ENCODE measurements around the gene MINDY4. TPM values are rescaled to one million over a fixed set of nuclear protein-coding genes. Genes with fewer than 3 reads are reported as not detected.

Gene MINDY4
- total RNA-seq, 3 donors from 2014 or later (not counting 1 experiment from before 2014, with no cell fraction given) = 1.1 to 1.7 (median 1.1) TPM

DNA sequence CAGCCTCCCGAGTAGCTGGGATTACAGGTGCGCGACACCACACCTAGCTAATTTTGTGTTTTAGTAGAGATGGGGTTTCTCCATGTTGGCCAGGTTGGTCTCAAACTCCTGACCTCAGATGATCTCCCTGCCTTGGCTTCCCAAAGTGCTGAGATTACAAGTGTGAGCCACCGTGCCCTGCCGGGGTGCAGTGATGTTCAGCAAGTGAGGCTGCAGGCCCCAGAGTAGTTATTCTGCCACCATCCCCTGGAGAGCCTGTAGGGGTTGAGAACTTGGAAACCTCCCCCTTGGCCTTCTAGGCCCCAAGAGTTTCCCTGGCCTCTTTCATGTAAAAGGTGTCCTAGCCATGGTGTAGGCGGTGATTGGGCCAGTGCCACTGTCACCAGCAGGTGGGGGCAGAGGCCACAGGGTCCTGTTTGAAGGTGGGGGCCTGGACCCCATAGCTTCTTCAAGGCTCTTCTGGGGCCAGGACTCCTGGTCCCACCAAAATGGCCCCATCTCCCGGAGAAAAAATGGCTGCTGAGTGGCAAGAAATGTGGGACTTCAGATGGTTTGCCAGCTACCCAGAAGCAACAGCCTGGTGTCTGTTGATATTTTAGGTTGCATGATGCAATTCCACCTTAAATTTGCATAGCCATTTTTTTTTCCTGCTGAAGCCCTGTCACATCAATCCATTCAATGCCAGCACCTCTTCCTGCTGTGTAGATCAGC lies 44.8 kb upstream of the MINDY4 start:
- peak overlapping the region; percentile 84 for H3K4me3 Mint-ChIP-seq

DNA sequence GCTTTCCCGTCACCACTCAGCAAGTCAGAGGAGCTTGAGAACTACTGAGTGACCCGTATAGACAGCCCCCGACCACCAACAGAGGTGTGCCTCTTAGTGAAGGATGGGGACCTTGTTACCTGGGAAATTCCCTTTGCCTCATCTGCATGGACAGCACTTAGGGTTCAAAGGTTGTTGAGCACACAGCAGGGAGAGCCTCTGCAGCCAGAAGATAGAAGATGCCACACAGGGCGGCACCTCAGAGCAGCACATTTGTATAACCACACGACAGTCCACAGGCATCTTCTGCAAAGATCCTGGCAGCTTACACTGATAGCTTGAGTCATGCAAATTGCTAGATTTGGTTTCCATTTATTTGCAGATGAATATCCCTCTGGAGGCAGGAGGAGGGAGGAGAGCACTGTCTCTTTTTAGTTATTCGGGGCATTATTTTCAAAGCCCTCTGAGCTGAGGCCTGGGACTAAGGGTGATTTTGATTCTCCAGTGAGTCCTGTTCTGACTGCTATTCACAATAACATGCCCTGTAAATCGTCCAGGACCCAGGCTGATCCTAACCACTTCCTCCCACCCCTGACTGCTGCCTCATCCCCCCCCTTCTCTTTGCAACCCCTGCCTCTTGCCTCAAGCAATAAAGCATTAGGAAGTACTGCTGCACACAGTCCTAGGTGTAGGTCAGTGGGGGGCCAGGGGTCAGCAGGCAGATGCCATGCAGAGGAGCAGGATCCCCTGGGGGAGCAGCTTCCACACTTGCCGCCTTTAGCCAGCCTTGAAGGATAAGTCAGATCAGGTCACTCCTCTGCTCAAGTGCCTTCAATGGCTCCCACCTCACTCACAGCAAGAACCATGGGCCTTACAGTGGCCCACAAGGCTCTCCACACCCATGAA lies 43.9 kb upstream of the MINDY4 start:
- Mint-ChIP-seq H3K4me3 (peak overlapping the region; percentile 84), H3K27ac (peak overlapping the region; percentile 83 to 88), H3K4me1 (peaks cover 52 to 57% of the 10 kb centered on the region in 2 donors), H3K9me3 (no peaks in the 10 kb centered on the region), H3K36me3 (no peaks in the 10 kb centered on the region), H3K27me3 (ENCODE audit: low read depth in 2 of 2) (no peaks in the 10 kb centered on the region)
- intact Hi-C loops (cut with micrococcal nuclease) = loop anchor here (2.0 kb wide), 1 partner anchor 13 kb away; no protein-coding TSS in a partner anchor
- H3K36me3 ChIP-seq (ENCODE audit: control insufficient read depth, insufficient read depth, low read length) = no peaks in the 10 kb centered on the region
- peak; percentile 33 to 80 for DNase-seq
- peak overlapping the region; percentile 43 for H3K4me3 ChIP-seq (ENCODE audit: low read length)
- no peaks in the 10 kb centered on the region for H3K27me3 ChIP-seq (ENCODE audit: control insufficient read depth, insufficient read depth, low read length)
- H3K9me3 ChIP-seq (ENCODE audit: control insufficient read depth, insufficient read depth, low read length) = no peaks in the 10 kb centered on the region
- TF ChIP-seq, protein P1, sequence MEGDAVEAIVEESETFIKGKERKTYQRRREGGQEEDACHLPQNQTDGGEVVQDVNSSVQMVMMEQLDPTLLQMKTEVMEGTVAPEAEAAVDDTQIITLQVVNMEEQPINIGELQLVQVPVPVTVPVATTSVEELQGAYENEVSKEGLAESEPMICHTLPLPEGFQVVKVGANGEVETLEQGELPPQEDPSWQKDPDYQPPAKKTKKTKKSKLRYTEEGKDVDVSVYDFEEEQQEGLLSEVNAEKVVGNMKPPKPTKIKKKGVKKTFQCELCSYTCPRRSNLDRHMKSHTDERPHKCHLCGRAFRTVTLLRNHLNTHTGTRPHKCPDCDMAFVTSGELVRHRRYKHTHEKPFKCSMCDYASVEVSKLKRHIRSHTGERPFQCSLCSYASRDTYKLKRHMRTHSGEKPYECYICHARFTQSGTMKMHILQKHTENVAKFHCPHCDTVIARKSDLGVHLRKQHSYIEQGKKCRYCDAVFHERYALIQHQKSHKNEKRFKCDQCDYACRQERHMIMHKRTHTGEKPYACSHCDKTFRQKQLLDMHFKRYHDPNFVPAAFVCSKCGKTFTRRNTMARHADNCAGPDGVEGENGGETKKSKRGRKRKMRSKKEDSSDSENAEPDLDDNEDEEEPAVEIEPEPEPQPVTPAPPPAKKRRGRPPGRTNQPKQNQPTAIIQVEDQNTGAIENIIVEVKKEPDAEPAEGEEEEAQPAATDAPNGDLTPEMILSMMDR (IDR thresholded peaks at IDR 0.05) = no peak
- H3K27ac ChIP-seq (ENCODE audit: low read length) = peak overlapping the region; percentile 70
- H3K4me1 ChIP-seq (ENCODE audit: control insufficient read depth, insufficient read depth, low read length) = peaks cover 26% of the 10 kb centered on the region
- 31% methylated on average over 8 of the region's 8 CpGs for WGBS (ENCODE audit: insufficient coverage)
- peak; percentile 88 to 90 (median 89) for ATAC-seq

More for the DNA sequence above, 44.8 kb upstream of the MINDY4 start:
- Mint-ChIP-seq H3K36me3 (no peaks in the 10 kb centered on the region), H3K27me3 (ENCODE audit: low read depth in 2 of 2) (no peaks in the 10 kb centered on the region), H3K4me1 (peaks cover 50 to 57% of the 10 kb centered on the region in 2 donors), H3K9me3 (no peaks in the 10 kb centered on the region), H3K27ac (peak overlapping the region; percentile 83 to 88)
- Histone ChIP-seq H3K9me3 (ENCODE audit: control insufficient read depth, insufficient read depth, low read length) (no peaks in the 10 kb centered on the region), H3K4me1 (ENCODE audit: control insufficient read depth, insufficient read depth, low read length) (peaks cover 26% of the 10 kb centered on the region), H3K27me3 (ENCODE audit: control insufficient read depth, insufficient read depth, low read length) (no peaks in the 10 kb centered on the region), H3K27ac (ENCODE audit: low read length) (peak overlapping the region; percentile 70), H3K4me3 (ENCODE audit: low read length) (peak overlapping the region; percentile 43), H3K36me3 (ENCODE audit: control insufficient read depth, insufficient read depth, low read length) (no peaks in the 10 kb centered on the region)
- ATAC-seq (peak; percentile 2 to 6 (median 5)), DNase-seq (peak in 1 of 2 donors; percentile 57)
- TF ChIP-seq, protein P1 (IDR thresholded peaks at IDR 0.05) = no peak
- intact Hi-C loops (cut with micrococcal nuclease) = loop anchor here (2.0 kb wide), 1 partner anchor 14 kb away; no protein-coding TSS in a partner anchor
- 89% methylated on average over 7 of the region's 7 CpGs for WGBS (ENCODE audit: insufficient coverage)

DNA sequence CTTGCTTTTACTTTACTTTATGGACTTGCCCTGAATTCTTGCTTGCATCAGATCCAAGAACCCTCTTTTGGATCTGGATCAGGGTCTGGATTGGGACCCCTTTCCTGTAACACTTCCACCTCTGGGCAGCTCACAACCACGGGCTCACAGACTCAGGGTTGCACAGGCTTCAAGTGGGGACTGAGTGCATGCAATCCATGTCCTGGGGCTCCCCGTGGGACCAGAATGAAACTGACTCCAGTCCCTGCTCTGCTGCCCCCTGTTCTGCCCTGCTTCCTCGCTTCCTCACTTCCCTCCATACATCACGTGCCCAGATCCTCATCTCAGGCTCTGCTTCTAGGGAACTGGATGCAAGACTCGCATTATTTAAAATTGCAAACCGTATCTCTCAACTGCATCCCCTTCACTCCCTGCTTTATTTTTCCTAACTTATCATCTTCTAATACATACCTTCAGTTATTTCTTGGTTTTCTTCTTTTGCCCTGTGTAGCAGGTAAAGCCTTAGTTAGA lies 42.6 kb upstream of the MINDY4 start:
- WGBS (ENCODE audit: insufficient coverage) = 80% methylated on average over 6 of the region's 6 CpGs
- no peak overlapping the region for H3K4me3 ChIP-seq (ENCODE audit: low read length)
- DNase-seq (no peak), ATAC-seq (no peak)
- no peaks in the 10 kb centered on the region for H3K9me3 Mint-ChIP-seq
- no peaks in the 10 kb centered on the region for H3K36me3 ChIP-seq (ENCODE audit: control insufficient read depth, insufficient read depth, low read length)
- peaks cover 26% of the 10 kb centered on the region for H3K4me1 ChIP-seq (ENCODE audit: control insufficient read depth, insufficient read depth, low read length)
- H3K27me3 Mint-ChIP-seq (ENCODE audit: low read depth in 2 of 2) = no peaks in the 10 kb centered on the region
- H3K36me3 Mint-ChIP-seq = no peaks in the 10 kb centered on the region
- no peak overlapping the region for H3K27ac ChIP-seq (ENCODE audit: low read length)
- intact Hi-C loops (cut with micrococcal nuclease) = no loop called here
- H3K4me3 Mint-ChIP-seq = peak overlapping the region; percentile 26
- no peaks in the 10 kb centered on the region for H3K9me3 ChIP-seq (ENCODE audit: control insufficient read depth, insufficient read depth, low read length)
- TF ChIP-seq, protein P1 (IDR thresholded peaks at IDR 0.05) = no peak
- no peaks in the 10 kb centered on the region for H3K27me3 ChIP-seq (ENCODE audit: control insufficient read depth, insufficient read depth, low read length)
- peak overlapping the region; percentile 62 to 88 for H3K27ac Mint-ChIP-seq
- H3K4me1 Mint-ChIP-seq = peaks cover 49 to 50% of the 10 kb centered on the region in 2 donors
